GM23248 (cell line): ENCODE results near the gene EPN3.

Experiments
- EZH2 ChIP-seq: fragments of 200-600 bp; sonication (generic); IDR thresholded peaks from 2 replicates; pipeline ENCODE4 v1.6.1; 2018; ENCODE audit warnings: antibody characterized with exemption, mild to moderate bottlenecking; ENCODE audit not compliant: insufficient read depth, poor library complexity, severe bottlenecking
- EZH2phosphoT487 ChIP-seq: fragments of 200-600 bp; sonication (generic); IDR thresholded peaks from 2 replicates; pipeline ENCODE4 v1.6.1; 2018; ENCODE audit warnings: antibody characterized with exemption, moderate library complexity, mild to moderate bottlenecking, low read depth; ENCODE audit not compliant: insufficient read depth

DNA sequence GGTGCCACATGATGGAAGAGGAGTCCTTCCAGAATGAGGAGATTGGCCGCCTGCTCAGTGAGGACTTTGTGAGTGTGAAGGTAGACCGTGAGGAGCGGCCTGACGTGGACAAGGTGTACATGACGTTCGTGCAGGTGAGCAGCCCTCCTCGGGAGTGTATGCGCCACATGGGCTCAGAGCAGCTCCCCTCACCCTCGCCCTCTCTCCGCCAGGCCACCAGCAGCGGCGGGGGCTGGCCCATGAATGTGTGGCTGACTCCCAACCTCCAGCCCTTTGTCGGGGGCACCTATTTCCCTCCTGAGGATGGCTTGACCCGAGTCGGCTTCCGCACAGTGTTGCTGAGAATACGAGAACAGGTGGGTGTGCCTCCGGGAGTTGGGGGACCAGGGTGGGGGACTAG lies 16.3 kb downstream of the EPN3 start:
- TF ChIP-seq EZH2 (no peak), EZH2phosphoT487 (no peak)
